ENCODE results near the gene FBH1. TPM values are rescaled to one million over a fixed set of nuclear protein-coding genes. Genes with fewer than 3 reads are reported as not detected.
"Not testable (repeated sequence)": the region's sequence is repeated elsewhere in the genome, so short reads cannot be mapped to it uniquely, and the experiment has no call there.

The FBH1 gene
- total RNA-seq, 1 experiment from 2014 or later: 84.0 TPM

DNA sequence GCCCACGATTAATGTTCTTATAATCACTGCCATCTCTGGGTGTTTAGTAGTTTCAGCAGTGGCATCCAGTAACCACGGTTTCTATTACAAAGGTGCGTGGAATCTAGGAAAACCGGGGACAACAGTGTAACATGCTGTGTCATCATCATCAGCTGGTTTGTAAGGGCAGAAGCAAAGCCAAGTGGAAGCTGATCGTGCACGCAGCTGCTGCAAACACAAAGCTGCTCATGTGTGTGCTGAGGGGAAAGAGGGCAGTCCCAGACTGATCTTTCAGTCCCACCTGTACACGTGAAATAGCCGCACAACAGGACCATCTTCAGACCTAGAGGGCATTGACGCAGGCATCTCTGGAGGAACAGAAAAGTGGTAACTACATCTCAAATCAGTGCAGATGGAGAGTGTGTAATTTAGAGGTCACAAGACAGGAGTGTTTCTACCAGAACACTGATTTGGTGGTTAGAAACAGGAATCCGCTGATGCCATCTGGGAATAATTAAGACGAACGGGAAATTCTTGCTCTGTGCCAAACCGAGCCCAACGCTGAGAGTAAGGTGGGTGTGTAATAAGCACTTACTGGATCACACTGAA, 13.8 kb upstream of the FBH1 start:
- Histone ChIP-seq H3K27ac (ENCODE audit: low read depth, low read length, poor library complexity, severe bottlenecking) (no peak overlapping the region), H3K4me3 (ENCODE audit: low read depth, low read length, poor library complexity, severe bottlenecking) (no peak overlapping the region), H3K36me3 (ENCODE audit: insufficient read depth, low read length, poor library complexity, severe bottlenecking) (peaks cover 42% of the 10 kb centered on the region), H3K27me3 (replicated peaks; ENCODE audit: insufficient read depth, low read depth, low read length, poor library complexity) (no peaks in the 10 kb centered on the region), H3K9me3 (ENCODE audit: low read depth, low read length, poor library complexity, severe bottlenecking) (no peaks in the 10 kb centered on the region), H3K4me1 (ENCODE audit: insufficient read depth, low read length, poor library complexity, severe bottlenecking) (no peaks in the 10 kb centered on the region)
- ChIA-PET POLR2A (ENCODE audit: low non-redundant PET) (no interaction called here), CTCF (interaction anchor here (0.7 kb wide), 1 partner anchor 300 kb away, joined by 3 read pairs; no protein-coding TSS in a partner anchor)
- no TSS peak for BruUV-seq (replicated peaks)
- no peak for TF ChIP-seq EZH2 (IDR thresholded peaks at IDR 0.05; ENCODE audit: borderline replicate concordance, low read depth, low read length, poor library complexity, severe bottlenecking)
- TF ChIP-seq, protein P1, sequence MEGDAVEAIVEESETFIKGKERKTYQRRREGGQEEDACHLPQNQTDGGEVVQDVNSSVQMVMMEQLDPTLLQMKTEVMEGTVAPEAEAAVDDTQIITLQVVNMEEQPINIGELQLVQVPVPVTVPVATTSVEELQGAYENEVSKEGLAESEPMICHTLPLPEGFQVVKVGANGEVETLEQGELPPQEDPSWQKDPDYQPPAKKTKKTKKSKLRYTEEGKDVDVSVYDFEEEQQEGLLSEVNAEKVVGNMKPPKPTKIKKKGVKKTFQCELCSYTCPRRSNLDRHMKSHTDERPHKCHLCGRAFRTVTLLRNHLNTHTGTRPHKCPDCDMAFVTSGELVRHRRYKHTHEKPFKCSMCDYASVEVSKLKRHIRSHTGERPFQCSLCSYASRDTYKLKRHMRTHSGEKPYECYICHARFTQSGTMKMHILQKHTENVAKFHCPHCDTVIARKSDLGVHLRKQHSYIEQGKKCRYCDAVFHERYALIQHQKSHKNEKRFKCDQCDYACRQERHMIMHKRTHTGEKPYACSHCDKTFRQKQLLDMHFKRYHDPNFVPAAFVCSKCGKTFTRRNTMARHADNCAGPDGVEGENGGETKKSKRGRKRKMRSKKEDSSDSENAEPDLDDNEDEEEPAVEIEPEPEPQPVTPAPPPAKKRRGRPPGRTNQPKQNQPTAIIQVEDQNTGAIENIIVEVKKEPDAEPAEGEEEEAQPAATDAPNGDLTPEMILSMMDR (conservative IDR thresholded peaks at IDR 0.05; ENCODE audit: low read depth, low read length): no peak
- peak; percentile 58 for DNase-seq (ENCODE audit: low spot score)
- intact Hi-C loops (cut with micrococcal nuclease; ENCODE audit: unreplicated experiment): loop anchor here (10.0 kb wide), 2 partner anchors 251 to 431 kb away; no protein-coding TSS in a partner anchor

DNA sequence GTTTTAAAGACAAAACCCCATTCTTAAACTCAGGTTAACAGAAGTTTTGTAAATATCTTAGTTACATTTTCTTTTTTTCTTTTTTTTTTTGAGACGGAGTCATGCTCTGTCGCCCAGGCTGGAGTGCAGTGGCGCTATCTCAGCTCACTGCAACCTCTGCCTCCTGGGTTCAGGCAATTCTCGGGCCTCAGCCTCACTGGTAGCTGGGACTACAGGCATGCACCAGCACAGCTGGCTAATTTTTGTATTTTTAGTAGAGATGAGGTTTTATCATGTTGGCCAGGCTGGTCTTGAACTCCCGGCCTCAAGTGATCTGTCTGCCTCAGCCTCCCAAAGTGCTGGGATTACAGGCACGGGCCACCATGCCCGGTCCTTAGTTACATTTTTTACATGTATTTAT, 13.0 kb upstream of the FBH1 start:
- CTCF ChIA-PET; H3K27me3 ChIP-seq (replicated peaks; ENCODE audit: insufficient read depth, low read depth, low read length, poor library complexity); H3K9me3 ChIP-seq (ENCODE audit: low read depth, low read length, poor library complexity, severe bottlenecking); H3K27ac ChIP-seq (ENCODE audit: low read depth, low read length, poor library complexity, severe bottlenecking); H3K4me1 ChIP-seq (ENCODE audit: insufficient read depth, low read length, poor library complexity, severe bottlenecking); H3K4me3 ChIP-seq (ENCODE audit: low read depth, low read length, poor library complexity, severe bottlenecking); POLR2A ChIA-PET (ENCODE audit: low non-redundant PET); BruUV-seq (replicated peaks); DNase-seq (ENCODE audit: low spot score): not testable (repeated sequence)
- intact Hi-C loops (cut with micrococcal nuclease; ENCODE audit: unreplicated experiment): loop anchor here (10.0 kb wide), 2 partner anchors 252 to 432 kb away; no protein-coding TSS in a partner anchor
- H3K36me3 ChIP-seq (ENCODE audit: insufficient read depth, low read length, poor library complexity, severe bottlenecking): peaks cover 44% of the 10 kb centered on the region

DNA sequence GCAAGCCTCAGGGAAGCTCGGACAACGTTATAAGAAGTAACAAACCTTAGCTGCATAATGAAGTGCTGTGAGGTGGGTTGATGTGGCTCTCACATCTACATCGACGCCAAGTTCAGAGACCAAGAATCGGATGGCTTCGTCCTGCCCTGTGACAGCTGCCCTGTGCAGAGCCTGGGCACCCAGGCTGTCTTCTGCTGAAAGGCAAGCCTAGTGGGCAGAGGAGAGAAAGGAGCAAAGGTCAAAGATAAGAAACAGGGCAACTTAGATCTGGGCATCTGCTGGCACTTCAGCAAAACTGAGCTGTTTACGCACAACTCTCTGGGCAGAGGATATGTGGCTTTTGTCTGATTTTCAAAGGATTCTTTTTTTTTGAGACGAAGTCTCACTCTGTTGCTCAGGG, 7.1 kb upstream of the FBH1 start:
- Histone ChIP-seq H3K36me3 (ENCODE audit: insufficient read depth, low read length, poor library complexity, severe bottlenecking) (peaks cover 79% of the 10 kb centered on the region), H3K27ac (ENCODE audit: low read depth, low read length, poor library complexity, severe bottlenecking) (no peak overlapping the region), H3K27me3 (replicated peaks; ENCODE audit: insufficient read depth, low read depth, low read length, poor library complexity) (no peaks in the 10 kb centered on the region), H3K9me3 (ENCODE audit: low read depth, low read length, poor library complexity, severe bottlenecking) (no peaks in the 10 kb centered on the region), H3K4me1 (ENCODE audit: insufficient read depth, low read length, poor library complexity, severe bottlenecking) (peaks cover 5% of the 10 kb centered on the region), H3K4me3 (ENCODE audit: low read depth, low read length, poor library complexity, severe bottlenecking) (no peak overlapping the region)
- TF ChIP-seq EZH2 (IDR thresholded peaks at IDR 0.05; ENCODE audit: borderline replicate concordance, low read depth, low read length, poor library complexity, severe bottlenecking): no peak
- TF ChIP-seq, protein P1 (conservative IDR thresholded peaks at IDR 0.05; ENCODE audit: low read depth, low read length): no peak
- no peak for DNase-seq (ENCODE audit: low spot score)
- POLR2A ChIA-PET (ENCODE audit: low non-redundant PET): no interaction called here
- no TSS peak for BruUV-seq (replicated peaks)
- CTCF ChIA-PET: no interaction called here
- intact Hi-C loops (cut with micrococcal nuclease; ENCODE audit: unreplicated experiment): no loop called here

DNA sequence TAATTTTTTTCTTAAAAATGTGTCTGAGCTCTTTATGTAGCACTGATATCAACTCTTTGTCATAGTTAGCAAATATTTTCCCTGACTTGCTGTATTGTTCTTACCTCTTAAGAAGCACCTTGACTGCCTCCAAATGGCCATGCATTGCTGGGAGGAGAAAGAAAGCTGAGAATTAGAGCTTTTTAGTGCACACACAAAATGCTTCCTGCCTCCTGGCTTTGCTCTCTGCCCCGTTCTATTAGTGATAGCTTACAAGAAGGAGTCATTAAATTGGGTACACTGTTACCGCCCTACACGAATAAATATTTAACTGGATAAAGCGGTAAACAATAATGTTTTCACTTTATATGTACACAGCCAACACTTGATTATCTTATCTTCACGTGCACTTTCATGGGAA, 4.4 kb upstream of the FBH1 start:
- peaks cover 7% of the 10 kb centered on the region for H3K4me1 ChIP-seq (ENCODE audit: insufficient read depth, low read length, poor library complexity, severe bottlenecking)
- ChIA-PET POLR2A (ENCODE audit: low non-redundant PET) (no interaction called here), CTCF (no interaction called here)
- H3K4me3 ChIP-seq (ENCODE audit: low read depth, low read length, poor library complexity, severe bottlenecking): no peak overlapping the region
- H3K27me3 ChIP-seq (replicated peaks; ENCODE audit: insufficient read depth, low read depth, low read length, poor library complexity): no peaks in the 10 kb centered on the region
- no peak for DNase-seq (ENCODE audit: low spot score)
- TF ChIP-seq EZH2 (IDR thresholded peaks at IDR 0.05; ENCODE audit: borderline replicate concordance, low read depth, low read length, poor library complexity, severe bottlenecking): no peak
- TF ChIP-seq, protein P1 (conservative IDR thresholded peaks at IDR 0.05; ENCODE audit: low read depth, low read length): no peak
- no TSS peak for BruUV-seq (replicated peaks)
- no peak overlapping the region for H3K27ac ChIP-seq (ENCODE audit: low read depth, low read length, poor library complexity, severe bottlenecking)
- intact Hi-C loops (cut with micrococcal nuclease; ENCODE audit: unreplicated experiment): no loop called here
- no peaks in the 10 kb centered on the region for H3K9me3 ChIP-seq (ENCODE audit: low read depth, low read length, poor library complexity, severe bottlenecking)
- peaks cover 58% of the 10 kb centered on the region for H3K36me3 ChIP-seq (ENCODE audit: insufficient read depth, low read length, poor library complexity, severe bottlenecking)
